RPMI8226 (cell line): ENCODE measurements around the gene TIA1.
"Not testable (repeated sequence)": the region's sequence is repeated elsewhere in the genome, so short reads cannot be mapped to it uniquely, and the experiment has no call there.

Experiments
- DNase-seq: peaks from one replicate; pipeline ENCODE4 v3.0.0-alpha.2; 2015

The TIA1 gene

GRCh38 chr2:70248181-70248847, at the start of gene TIA1:
Gene TIA1 (minus strand): TSS chr2:70248628. CDS start chr2:70248430, 198 bp downstream.
- peak; percentile 99 for DNase-seq

- not testable (repeated sequence) for DNase-seq
These were observed 49.4 kb upstream of the TIA1 start for GRCh38 chr2:70297828-70298227.

DNA sequence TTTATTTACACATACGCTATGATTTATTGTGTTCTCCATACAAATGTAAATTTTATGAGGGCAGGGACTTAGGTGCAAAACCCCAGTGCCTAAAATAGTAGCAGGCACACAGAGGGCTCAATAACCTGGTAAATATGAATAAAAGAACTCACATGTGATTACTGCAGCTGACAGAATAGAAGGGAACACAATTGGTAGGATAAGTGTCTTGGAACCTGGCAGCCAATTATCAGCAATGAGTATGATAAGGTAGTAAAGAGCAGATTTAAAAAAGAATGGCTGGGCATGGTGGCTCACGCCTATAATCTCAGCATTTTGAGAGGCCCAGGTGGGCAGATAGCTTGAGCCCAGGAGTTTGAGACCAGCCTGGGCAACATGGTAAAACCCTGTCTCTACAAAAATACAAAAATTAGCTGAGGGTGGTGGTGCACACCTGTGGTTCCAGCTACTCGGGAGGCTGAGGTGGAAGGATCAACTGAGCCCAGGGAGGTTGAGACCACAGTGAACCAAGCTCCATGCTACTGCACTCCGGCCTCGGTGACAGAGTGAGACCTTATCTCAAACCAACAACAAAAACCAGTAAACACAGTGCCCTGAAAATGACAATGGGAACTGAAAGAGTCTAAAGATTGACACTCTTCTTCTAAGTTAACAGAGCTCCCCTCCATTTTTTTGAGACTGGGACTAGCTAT, 35.2 kb upstream of the TIA1 start:
- DNase-seq: no peak

DNA sequence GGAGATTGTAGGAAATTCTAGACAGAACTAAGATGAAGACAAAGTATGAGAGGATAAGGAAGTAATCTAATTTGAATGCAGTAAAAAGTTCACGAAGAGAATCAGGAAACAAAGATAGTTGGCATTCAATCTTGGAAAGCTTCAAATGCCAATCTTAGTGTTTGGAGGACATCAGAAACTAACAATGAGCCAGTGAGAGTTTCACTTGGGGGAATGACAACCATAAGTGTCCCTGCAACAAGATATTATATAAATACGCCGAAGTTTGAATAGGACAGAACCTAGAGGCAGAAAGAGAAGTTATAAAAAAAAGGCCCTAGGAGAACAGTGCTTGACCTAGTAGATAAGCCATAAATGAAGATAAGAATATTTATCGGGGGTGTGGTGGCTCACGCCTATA, 34.0 kb upstream of the TIA1 start:
- DNase-seq: no peak

DNA sequence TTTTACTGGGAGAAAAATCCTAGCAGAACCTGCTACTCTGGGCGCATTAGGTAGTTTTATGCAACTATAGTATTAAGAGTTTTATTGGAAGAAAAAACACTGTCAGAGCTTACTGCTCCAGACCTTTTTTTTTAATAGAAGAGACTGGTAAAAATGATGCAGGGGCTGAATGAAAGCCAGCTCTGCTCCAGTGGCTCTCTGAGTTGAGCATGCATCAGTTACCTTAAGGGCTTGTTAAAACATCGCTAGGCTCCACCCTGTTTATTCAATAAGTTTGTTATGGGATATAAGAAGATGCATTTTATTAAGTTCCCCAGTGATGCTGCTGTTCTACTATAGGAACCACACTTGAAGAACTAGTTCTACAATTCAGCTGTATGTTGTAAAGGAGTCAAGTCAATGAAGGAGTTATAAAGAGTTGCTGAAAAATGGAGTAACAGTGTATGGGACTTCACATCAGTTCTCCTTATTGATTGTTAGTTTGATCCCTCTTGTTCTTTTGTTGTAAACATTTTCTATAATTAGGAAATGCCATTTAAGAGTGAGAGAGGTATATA, 31.9 kb upstream of the TIA1 start:
- no peak for DNase-seq

DNA sequence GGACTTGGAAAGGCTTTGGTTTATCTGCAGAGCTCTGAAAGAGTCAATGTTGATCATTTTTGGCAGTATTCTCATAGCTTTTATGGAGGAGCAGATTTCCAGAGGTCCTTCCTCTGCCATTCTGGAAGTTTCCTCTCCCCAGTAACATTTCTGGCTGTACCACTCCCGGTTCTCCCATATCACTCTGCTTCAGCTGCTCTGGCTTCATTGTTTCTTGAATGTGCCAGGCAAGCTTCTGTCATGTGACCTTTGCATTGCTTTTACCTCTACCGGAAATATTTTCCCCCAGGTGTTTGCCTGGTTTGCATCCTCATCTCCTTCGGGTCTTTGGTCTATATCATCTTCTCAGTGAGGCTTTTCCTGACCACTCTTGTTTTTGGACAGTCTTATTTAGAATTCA, 21.9 kb upstream of the TIA1 start:
- no peak for DNase-seq

DNA sequence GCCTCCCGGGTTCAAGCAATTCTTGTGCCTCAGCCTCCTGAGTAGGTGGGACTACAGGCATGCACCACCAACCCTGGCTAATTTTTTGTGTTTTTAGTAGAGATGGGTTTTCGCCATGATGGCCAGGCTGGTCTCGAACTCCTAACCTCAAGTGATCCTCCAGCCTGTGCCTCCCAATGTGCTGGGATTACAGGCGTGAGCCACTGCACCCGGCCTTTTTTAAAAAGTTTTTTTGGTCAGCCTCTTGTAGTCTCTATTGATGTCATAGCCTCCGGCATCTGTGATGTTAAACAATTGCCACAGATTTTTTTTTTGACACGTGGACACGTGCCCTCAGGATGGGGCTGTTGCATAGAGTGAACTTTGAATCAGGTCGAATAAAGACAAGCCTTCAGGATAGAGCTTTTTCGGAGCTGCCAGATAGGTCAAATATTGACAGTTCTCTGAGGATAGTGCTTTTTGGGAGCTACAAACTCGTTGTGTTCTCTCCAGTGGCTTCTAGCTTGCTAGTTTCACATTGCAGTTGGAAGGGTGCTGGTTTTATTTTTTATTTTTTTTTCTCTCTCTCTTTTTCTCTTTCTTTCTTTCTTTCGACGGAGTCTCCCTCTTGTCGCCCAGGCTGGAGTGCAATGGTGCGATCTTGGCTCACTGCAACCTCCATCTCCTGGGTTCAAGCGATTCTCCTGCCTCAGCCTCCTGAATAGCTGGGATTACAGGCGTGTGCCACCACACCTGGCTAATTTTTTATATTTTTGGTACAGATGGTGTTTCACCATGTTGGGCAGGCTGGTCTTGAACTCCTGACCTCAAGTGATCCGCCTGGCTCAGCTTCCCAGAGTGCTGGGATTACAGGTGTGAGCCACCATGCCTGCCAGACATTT, 21.2 kb upstream of the TIA1 start:
- not testable (repeated sequence) for DNase-seq

DNA sequence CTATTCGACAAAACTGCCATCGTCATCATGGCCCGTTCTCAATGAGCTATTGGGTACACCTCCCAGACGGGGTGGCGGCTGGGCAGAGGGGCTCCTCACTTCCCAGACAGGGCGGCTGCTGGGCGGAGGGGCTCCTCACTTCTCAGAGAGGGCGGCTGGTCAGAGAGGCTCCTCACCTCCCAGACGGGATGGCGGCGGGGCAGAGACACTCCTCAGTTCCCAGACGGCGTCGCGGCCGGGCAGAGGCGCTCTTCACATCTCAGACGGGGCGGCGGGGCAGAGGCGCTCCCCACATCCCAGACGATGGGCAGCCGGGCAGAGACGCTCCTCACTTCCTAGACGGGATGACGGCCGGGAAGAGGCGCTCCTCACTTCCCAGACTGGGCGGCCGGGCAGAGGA, 18.5 kb upstream of the TIA1 start:
- DNase-seq: not testable (repeated sequence)

- DNase-seq: no peak
These were observed 13.1 kb upstream of the TIA1 start for GRCh38 chr2:70261501-70261900.

DNA sequence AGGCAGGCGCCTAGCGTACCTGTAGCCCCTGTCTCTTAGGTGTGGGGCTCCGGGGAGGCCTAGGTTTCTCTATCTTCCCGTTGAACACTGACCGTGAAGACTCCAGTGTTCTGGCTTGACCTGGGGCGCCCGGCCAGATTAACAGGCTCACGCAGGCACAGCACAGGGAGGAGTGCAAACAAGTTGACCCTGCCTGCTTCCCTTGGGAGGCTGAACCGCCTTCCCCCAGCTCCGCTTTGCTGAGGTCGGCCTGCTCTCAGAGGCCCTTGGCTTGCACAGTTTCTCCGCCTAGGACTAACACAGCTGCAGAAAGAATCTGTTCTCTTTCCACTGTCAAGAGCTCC, 10.1 kb upstream of the TIA1 start:
- no peak for DNase-seq

- DNase-seq: no peak
These were observed 7.3 kb upstream of the TIA1 start for GRCh38 chr2:70255637-70256314.

DNA sequence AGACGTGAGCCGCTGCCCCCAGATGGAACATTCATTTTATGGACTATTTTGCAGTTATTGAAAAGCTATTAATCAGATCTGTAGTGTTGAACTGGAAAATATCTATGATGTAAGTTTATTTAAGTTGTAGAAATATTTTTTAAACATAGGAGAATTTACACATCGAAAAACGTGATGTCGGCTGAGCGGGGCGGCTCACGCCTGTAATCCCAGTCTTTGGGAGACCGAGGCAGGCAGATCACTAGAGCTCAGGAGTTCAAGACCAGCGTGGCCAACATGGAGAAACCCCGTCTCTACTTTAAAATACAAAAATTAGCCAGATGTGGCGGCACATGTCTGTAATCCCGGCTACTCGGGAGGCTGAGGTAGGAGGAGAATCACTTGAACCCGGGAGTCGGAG, 2.0 kb upstream of the TIA1 start:
- no peak for DNase-seq

DNA sequence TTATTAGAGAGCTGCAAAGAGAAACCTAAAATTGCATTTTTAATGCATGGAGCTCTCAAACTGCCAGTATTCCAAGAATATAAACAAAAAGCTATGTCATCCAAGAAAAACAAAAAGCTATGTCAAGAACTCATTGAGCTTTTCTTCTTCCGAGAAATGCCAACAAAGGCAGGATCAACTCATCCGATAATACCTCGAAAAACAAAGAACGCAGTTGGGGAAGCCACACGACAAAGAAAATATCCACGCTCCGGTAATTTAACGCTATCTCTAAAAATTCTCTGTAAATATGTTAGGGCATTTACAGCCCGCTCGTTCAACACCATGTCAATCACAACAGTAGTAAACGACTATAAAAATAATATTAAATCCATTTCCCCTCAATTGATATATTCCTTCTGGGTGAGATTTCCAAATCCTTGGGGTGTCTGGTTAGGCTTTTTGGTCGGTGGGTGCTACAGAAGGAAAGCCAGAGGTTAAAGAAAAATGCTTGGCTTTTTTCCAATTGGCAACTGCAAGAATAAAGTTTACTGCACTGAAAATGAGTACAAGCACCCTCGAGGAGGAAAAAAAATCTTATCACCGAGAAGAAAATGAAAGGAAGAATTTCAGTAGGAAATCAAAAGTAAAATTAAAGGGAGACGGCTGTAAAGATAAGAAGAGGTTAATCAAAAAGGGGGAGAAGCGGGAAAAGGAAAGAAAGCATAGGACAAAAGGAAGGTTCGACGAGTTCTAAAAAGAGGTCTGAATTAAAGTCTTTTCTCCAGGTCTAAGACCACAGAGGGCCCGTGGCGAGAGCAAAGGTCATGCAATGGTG, 856 bp downstream of the TIA1 start:
- DNase-seq: peak; percentile 53

GRCh38 chr2:70243806-70244584, 4.4 kb downstream of the TIA1 start:
- DNase-seq: no peak

- DNase-seq: no peak
These were observed 5.9 kb downstream of the TIA1 start for GRCh38 chr2:70242552-70242951.

DNA sequence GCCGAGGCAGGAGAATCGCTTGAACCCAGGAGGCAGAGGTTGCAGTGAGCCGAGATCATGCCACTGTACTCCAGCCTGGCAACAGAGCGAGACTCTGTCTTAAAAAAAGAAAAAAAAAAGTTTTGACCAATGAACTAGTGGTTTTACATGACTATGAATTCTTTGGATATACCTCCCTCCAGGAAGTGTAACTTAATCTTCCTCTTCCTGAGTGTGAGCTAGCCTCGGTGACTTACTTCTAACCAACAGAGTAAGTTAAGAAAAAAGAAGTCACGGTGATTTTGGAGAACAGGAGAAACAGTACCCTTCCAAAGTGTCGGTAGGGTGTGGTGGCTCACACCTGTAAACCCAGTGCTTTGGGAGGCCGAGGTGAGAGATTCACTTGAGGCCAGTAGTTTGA, 7.1 kb downstream of the TIA1 start:
- DNase-seq: no peak

GRCh38 chr2:70240599-70240998, 7.8 kb downstream of the TIA1 start:
- no peak for DNase-seq

GRCh38 chr2:70233926-70234325, 14.5 kb downstream of the TIA1 start:
- no peak for DNase-seq

DNA sequence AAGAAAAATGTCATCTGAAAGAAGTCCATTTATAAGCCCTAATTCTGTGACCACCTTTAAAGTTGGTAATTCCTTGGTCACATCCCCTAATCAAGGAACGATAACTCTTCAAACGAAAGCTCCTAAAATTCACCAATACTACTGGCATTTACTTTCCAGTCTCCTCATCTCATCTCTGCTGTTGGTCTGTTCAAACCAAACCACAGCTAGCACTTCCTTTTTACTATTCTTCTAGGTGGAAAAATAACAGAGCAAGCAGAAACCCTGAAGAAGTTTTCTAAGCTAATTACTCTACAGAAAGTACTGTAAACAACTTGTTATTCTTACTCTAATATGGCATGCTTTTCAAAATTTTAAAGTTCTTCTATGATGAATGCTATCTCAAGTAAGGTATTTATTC, 21.6 kb downstream of the TIA1 start:
- no peak for DNase-seq

GRCh38 chr2:70223305-70223704, 25.1 kb downstream of the TIA1 start:
- not testable (repeated sequence) for DNase-seq

GRCh38 chr2:70214953-70215549, 33.4 kb downstream of the TIA1 start:
- no peak for DNase-seq
